Neural cell (in vitro differentiated cells): ENCODE results near the gene CALML4.

Experiments used
- CTCF ChIP-seq: fragments of 450-650 bp; IDR thresholded peaks from 2 replicates; pipeline ENCODE4 v1.5.1; 2014; ENCODE audit warnings: antibody characterized with exemption, mild to moderate bottlenecking, moderate library complexity; ENCODE audit not compliant: poor library complexity, severe bottlenecking
- EP300 ChIP-seq: fragments of 450-650 bp; conservative IDR thresholded peaks from 2 replicates; pipeline ENCODE4 v1.6.1; 2014; ENCODE audit warnings: antibody characterized with exemption, mild to moderate bottlenecking, moderate library complexity; ENCODE audit not compliant: poor library complexity, severe bottlenecking
- EZH2 ChIP-seq: fragments of 200-600, 300-800 bp; shearing (Covaris generic), sonication (generic); IDR thresholded peaks from 2 replicates; pipeline ENCODE4 v1.6.1; 2014; ENCODE audit warnings: antibody characterized with exemption, low read length, borderline replicate concordance, mild to moderate bottlenecking; ENCODE audit not compliant: insufficient read depth, poor library complexity, severe bottlenecking
- POLR2AphosphoS5 ChIP-seq: IDR thresholded peaks from 2 replicates; pipeline ENCODE4 v1.6.1; 2012

- TF ChIP-seq CTCF: no peak
- TF ChIP-seq EZH2: no peak
- TF ChIP-seq EP300: no peak
- no peak for TF ChIP-seq POLR2AphosphoS5
These were observed 39.1 kb upstream of the CALML4 start for GRCh38 chr15:68244235-68244634.
